ENCODE results near the gene SCN4A. TPM values are rescaled to one million over a fixed set of nuclear protein-coding genes. Genes with fewer than 3 reads are reported as not detected.
A peak's percentile ranks its signal among the peaks of the same experiment; 100 is the strongest.
"Not testable (repeated sequence)": the region's sequence is repeated elsewhere in the genome, so short reads cannot be mapped to it uniquely, and the experiment has no call there.

Gene SCN4A
- total RNA-seq, 4 donors from 2014 or later, result under 0.01 to 0.71 (median 0.20) TPM

- H3K27me3 ChIP-seq; H3K4me1 ChIP-seq; H3K9me3 ChIP-seq; H3K27ac ChIP-seq (replicated peaks in 1 of 4); H3K36me3 ChIP-seq; intact Hi-C loops (cut with DNase I); DNase-seq (ENCODE audit: extremely low spot score); H3K4me3 ChIP-seq: not testable (repeated sequence)
- peak; percentile 40 to 46 (median 41) for TF ChIP-seq CTCF (IDR thresholded peaks at IDR 0.05)
- 31% methylated on average over 13 of the region's 13 CpGs for WGBS
Observed at GRCh38 chr17:63889026-63889848, 83.5 kb downstream of the SCN4A start.

Small RNA genes within 50 kb of the gene (small RNA-seq; reads per million reads assigned to genes)
- 0 reads per million in 3 donors for gene AC127029.1
- gene GH1, result 0 reads per million in 3 donors

Other genes with a start within 250 kb of the SCN4A start
- gene STRADA, start 231.1 kb downstream of the SCN4A start, total RNA-seq, result 10 to 100 TPM; 18.2 to 20.5 (median 20.1) TPM
- gene CCDC47, start 199.3 kb downstream of the SCN4A start, total RNA-seq, result 10 to 100 TPM; 47.3 to 60.7 (median 56.2) TPM
- gene DDX42, start 198.7 kb downstream of the SCN4A start, total RNA-seq, result 10 to 100 TPM; 80.4 to 93.9 (median 84.3) TPM
- 100 to 1,000 TPM in 1 of 4 donors, 10 to 100 TPM in 3; 71.2 to 117 (median 92.1) TPM for gene PSMC5, start 145.5 kb downstream of the SCN4A start, total RNA-seq
- 10 to 100 TPM; 46.8 to 72.4 (median 56.2) TPM for gene FTSJ3, start 145.3 kb downstream of the SCN4A start, total RNA-seq
- gene SMARCD2, start 130.2 kb downstream of the SCN4A start, total RNA-seq, result 100 to 1,000 TPM; 112 to 136 (median 127) TPM
- gene CSH2, start 99.2 kb downstream of the SCN4A start, total RNA-seq, result not detected
- not detected for gene GH2, start 91.0 kb downstream of the SCN4A start, total RNA-seq
- gene CSH1, start 76.3 kb downstream of the SCN4A start, total RNA-seq, result not detected
- not detected for gene CSHL1, start 61.7 kb downstream of the SCN4A start, total RNA-seq
- not detected for gene GH1, start 54.1 kb downstream of the SCN4A start, total RNA-seq
- 1 to 10 TPM; 2.1 to 6.1 (median 5.8) TPM for gene CD79B, start 40.6 kb downstream of the SCN4A start, total RNA-seq
- gene PRR29, start 25.4 kb upstream of the SCN4A start, total RNA-seq, result under 1 TPM in 3 of 4 donors, not detected in 1; 0.23 to 0.42 (median 0.39) TPM
- gene ICAM2, start 47.7 kb upstream of the SCN4A start, total RNA-seq, result 10 to 100 TPM; 22.4 to 75.1 (median 58.1) TPM
- gene ERN1, start 157.2 kb upstream of the SCN4A start, total RNA-seq, result 10 to 100 TPM in 1 of 4 donors, 1 to 10 TPM in 3; 6.2 to 11.2 (median 9.3) TPM

Measured in esophagus muscularis mucosa (tissue), 4 donors.